HG03565 (cell line): ENCODE data around the gene PAXX.
"Not testable (repeated sequence)": the region's sequence is repeated elsewhere in the genome, so short reads cannot be mapped to it uniquely, and the experiment has no call there.

Source experiments
- ATAC-seq: cut with Tn5 transposase; IDR thresholded peaks from one replicate; pipeline ENCODE4 v1.9.1; 2021; ENCODE audit warnings: mild to moderate bottlenecking, moderate library complexity; ENCODE audit not compliant: unreplicated experiment

Gene PAXX

GRCh38 chr9:136997830-136998234 is 5.6 kb downstream of the PAXX start:
- ATAC-seq = no peak

- ATAC-seq = peak; percentile 66
Measured at GRCh38 chr9:137000177-137000930, 8.1 kb downstream of the PAXX start.

- no peak for ATAC-seq
Measured at GRCh38 chr9:137001857-137002645, 9.8 kb downstream of the PAXX start.

GRCh38 chr9:137002646-137003041 is 10.4 kb downstream of the PAXX start:
- ATAC-seq = no peak

- not testable (repeated sequence) for ATAC-seq
Measured at GRCh38 chr9:137004285-137004684, 12.1 kb downstream of the PAXX start.

GRCh38 chr9:137006116-137007003 is 14.1 kb downstream of the PAXX start:
- no peak for ATAC-seq

GRCh38 chr9:137007108-137007815 is 15.0 kb downstream of the PAXX start:
- ATAC-seq = no peak

- no peak for ATAC-seq
Measured at GRCh38 chr9:137007816-137008270, 15.6 kb downstream of the PAXX start.

- no peak for ATAC-seq
Measured at GRCh38 chr9:137008312-137008711, 16.1 kb downstream of the PAXX start.

- ATAC-seq = no peak
Measured at GRCh38 chr9:137009217-137009616, 17.0 kb downstream of the PAXX start.

- ATAC-seq = no peak
Measured at GRCh38 chr9:137009938-137010732, 17.9 kb downstream of the PAXX start.

GRCh38 chr9:137011156-137011555 is 18.9 kb downstream of the PAXX start:
- no peak for ATAC-seq

GRCh38 chr9:137011907-137012675 is 19.9 kb downstream of the PAXX start:
- no peak for ATAC-seq

- ATAC-seq = no peak
Measured at GRCh38 chr9:137012694-137013570, 20.7 kb downstream of the PAXX start.

- no peak for ATAC-seq
Measured at GRCh38 chr9:137013571-137013940, 21.3 kb downstream of the PAXX start.

- ATAC-seq = no peak
Measured at GRCh38 chr9:137014166-137014565, 21.9 kb downstream of the PAXX start.

- ATAC-seq = no peak
Measured at GRCh38 chr9:137014776-137015539, 22.7 kb downstream of the PAXX start.
